Activated T-helper 1 cell treated with anti-CD3 and anti-CD28 coated beads, Interleukin-12 subunit alpha, Interleukin-12 subunit beta, Interleukin-2, Interleukin-4 antibody, amounts not matched to agents 30 ng/mL and 10 ng/mL and 1 ng/mL, durations not matched to agents 14 hours and 24 hours and 36 hours (primary cell): ENCODE data around the gene PRRX2. TPM values are rescaled to one million over a fixed set of nuclear protein-coding genes. Genes with fewer than 3 reads are reported as not detected.

Source experiments
- DNase-seq: peaks from one replicate; pipeline ENCODE4 v3.0.0; 2021; ENCODE audit warnings: low spot score
- H3K27ac Mint-ChIP-seq: one replicate; pipeline ENCODE4 v1.8.0; 2021; ENCODE audit warnings: mild to moderate bottlenecking, mixed read lengths
- H3K27me3 Mint-ChIP-seq: one replicate; pipeline ENCODE4 v1.8.0; 2022; ENCODE audit warnings: mild to moderate bottlenecking, moderate library complexity, mixed read lengths; ENCODE audit not compliant: insufficient read depth
- H3K36me3 Mint-ChIP-seq: one replicate; pipeline ENCODE4 v1.8.0; 2021; ENCODE audit warnings: low read depth, mixed read lengths
- H3K4me1 Mint-ChIP-seq: one replicate; pipeline ENCODE4 v1.8.0; 2021; ENCODE audit warnings: low read depth, mixed read lengths
- H3K4me3 Mint-ChIP-seq: one replicate; pipeline ENCODE4 v1.8.0; 2021; ENCODE audit warnings: mild to moderate bottlenecking, moderate library complexity, mixed read lengths
- H3K9me3 Mint-ChIP-seq: one replicate; pipeline ENCODE4 v1.8.0; 2021; ENCODE audit warnings: mixed read lengths
- intact Hi-C: fragments of 100-400 bp; cut with micrococcal nuclease; formaldehyde crosslinking; loops from one replicate; pipeline ENCODE4 v1.15.1; 2024
- total RNA-seq: library from RNA; stranded (reverse); gene quantifications from 2 replicates; pipeline ENCODE4 v1.2.3, GENCODE V29; 2022

Gene PRRX2
- total RNA-seq, 1 donor from 2014 or later: 7.8 TPM

- Mint-ChIP-seq H3K9me3 (no peaks in the 10 kb centered on the region), H3K27me3 (no peaks in the 10 kb centered on the region), H3K27ac (peak overlapping the region; percentile 8), H3K4me3 (peak overlapping the region; percentile 87), H3K4me1 (peaks cover 10% of the 10 kb centered on the region), H3K36me3 (peaks cover 9% of the 10 kb centered on the region)
- DNase-seq: no peak
- intact Hi-C loops: loop anchor here (5.0 kb wide), 1 partner anchor 57 kb away; no protein-coding TSS in a partner anchor
These were observed 25.2 kb upstream of the PRRX2 start for GRCh38 chr9:129640086-129640870.

DNA sequence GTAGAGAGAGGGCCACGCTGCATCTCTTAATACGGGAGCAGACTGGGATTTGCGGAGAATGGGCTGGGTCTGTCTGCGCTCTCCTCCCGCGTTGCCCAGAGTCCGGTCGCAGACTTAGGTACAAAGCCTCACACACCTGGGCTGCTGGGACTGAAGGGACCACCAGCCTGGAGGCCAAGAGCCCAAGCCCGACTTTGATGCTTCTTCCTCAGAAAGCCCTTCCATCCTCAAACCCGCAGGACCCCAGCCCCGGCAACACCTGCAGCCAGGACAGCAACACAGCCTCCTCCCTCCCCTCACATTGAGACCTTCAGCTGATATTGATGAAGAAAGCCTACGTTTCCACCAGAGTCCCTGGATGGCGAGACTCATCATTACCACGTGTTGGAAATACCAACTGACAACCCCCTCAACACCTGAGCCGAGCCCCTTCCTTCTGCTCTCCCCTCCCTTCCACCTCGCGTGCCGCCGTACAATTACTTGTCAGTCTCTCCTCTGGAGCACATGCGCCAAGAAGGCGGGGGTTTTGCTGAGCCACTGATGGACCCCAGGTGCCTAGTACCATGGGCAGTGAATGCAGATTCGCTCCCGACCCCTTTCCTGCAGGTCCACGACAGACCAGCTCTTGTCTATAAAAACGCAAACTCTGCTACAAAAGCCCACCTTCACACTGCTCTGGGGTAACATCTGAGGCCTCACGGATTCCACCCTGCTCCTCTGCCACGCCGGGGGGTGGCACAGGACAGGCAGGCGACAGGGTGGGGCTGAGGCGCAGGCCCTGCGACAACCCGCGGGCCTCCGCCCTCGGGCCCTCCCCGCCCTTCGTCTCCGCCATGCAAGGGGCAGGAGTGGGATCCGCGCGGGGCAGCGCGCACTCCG lies 24.3 kb upstream of the PRRX2 start:
- DNase-seq: no peak
- Mint-ChIP-seq H3K27ac (peak overlapping the region; percentile 86), H3K36me3 (peaks cover 3% of the 10 kb centered on the region), H3K27me3 (no peaks in the 10 kb centered on the region), H3K4me3 (peak overlapping the region; percentile 87), H3K9me3 (no peaks in the 10 kb centered on the region), H3K4me1 (peaks cover 10% of the 10 kb centered on the region)
- intact Hi-C loops: loop anchor here (5.0 kb wide), 1 partner anchor 56 kb away; no protein-coding TSS in a partner anchor

- Mint-ChIP-seq H3K36me3 (peaks cover 3% of the 10 kb centered on the region), H3K27me3 (peaks cover 2% of the 10 kb centered on the region), H3K4me1 (peaks cover 10% of the 10 kb centered on the region), H3K9me3 (no peaks in the 10 kb centered on the region), H3K27ac (peak within 1 kb of the TSS; percentile 90), H3K4me3 (peak within 1 kb of the TSS; percentile 87)
- peak; percentile 94 for DNase-seq
- intact Hi-C loops: loop anchor here (1.0 to 5.0 kb wide), 7 partner anchors 16 to 193 kb away; partner anchors contain the start of genes C9orf78, NTMT1, PRRX2 and USP20
These were observed 23.5 kb upstream of the PRRX2 start, which contains the start of gene ASB6 for GRCh38 chr9:129641750-129642585. ASB6 (minus strand) TSS chr9:129642151; CDS start chr9:129641999, 152 bp downstream.

- DNase-seq: no peak
- H3K36me3 Mint-ChIP-seq: peaks cover 1% of the 10 kb centered on the region
- intact Hi-C loops: loop anchor here (2.0 to 5.0 kb wide), 2 partner anchors 21 to 54 kb away; partner anchors contain the start of gene PRRX2
- H3K27me3 Mint-ChIP-seq: peaks cover 2% of the 10 kb centered on the region
- H3K9me3 Mint-ChIP-seq: no peaks in the 10 kb centered on the region
- no peak overlapping the region for H3K27ac Mint-ChIP-seq
- peak overlapping the region; percentile 45 for H3K4me3 Mint-ChIP-seq
- H3K4me1 Mint-ChIP-seq: peaks cover 10% of the 10 kb centered on the region
These were observed 21.7 kb upstream of the PRRX2 start for GRCh38 chr9:129643706-129644105.

DNA sequence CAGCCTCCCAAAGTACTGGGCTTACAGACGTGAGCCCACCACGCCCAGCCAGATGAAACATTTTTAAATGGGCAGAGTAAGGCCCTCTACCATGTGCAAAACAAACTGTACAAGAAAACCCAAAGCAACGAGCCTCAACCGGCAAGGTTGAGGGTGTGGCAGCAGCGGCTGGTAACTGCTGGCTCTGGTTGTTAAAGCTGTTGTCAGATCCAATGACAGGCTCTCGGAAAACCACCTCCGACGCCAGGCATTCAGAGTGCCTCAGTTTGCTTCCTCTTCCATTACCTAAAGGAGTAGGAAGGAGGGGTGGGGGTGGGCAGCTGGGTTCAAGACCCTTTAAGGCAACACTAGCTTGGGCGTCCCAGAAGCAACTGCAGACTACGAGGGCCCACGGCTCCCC lies 21.1 kb upstream of the PRRX2 start:
- Mint-ChIP-seq H3K27ac (no peak overlapping the region), H3K36me3 (peaks cover under 1% of the 10 kb centered on the region), H3K27me3 (peaks cover 2% of the 10 kb centered on the region), H3K9me3 (no peaks in the 10 kb centered on the region), H3K4me3 (no peak overlapping the region), H3K4me1 (peaks cover 10% of the 10 kb centered on the region)
- intact Hi-C loops: loop anchor here (5.0 kb wide), 1 partner anchor 53 kb away; no protein-coding TSS in a partner anchor
- no peak for DNase-seq

GRCh38 chr9:129644902-129645301 lies 20.5 kb upstream of the PRRX2 start:
- intact Hi-C loops: loop anchor here (5.0 kb wide), 1 partner anchor 52 kb away; no protein-coding TSS in a partner anchor
- no peak overlapping the region for H3K27ac Mint-ChIP-seq
- no peaks in the 10 kb centered on the region for H3K36me3 Mint-ChIP-seq
- H3K27me3 Mint-ChIP-seq: peaks cover 2% of the 10 kb centered on the region
- peaks cover 10% of the 10 kb centered on the region for H3K4me1 Mint-ChIP-seq
- no peak for DNase-seq
- H3K9me3 Mint-ChIP-seq: no peaks in the 10 kb centered on the region
- no peak overlapping the region for H3K4me3 Mint-ChIP-seq

- no peak overlapping the region for H3K4me3 Mint-ChIP-seq
- H3K27me3 Mint-ChIP-seq: peaks cover 2% of the 10 kb centered on the region
- intact Hi-C loops: no loop called here
- H3K36me3 Mint-ChIP-seq: no peaks in the 10 kb centered on the region
- H3K4me1 Mint-ChIP-seq: peaks cover 2% of the 10 kb centered on the region
- DNase-seq: no peak
- no peak overlapping the region for H3K27ac Mint-ChIP-seq
- no peaks in the 10 kb centered on the region for H3K9me3 Mint-ChIP-seq
These were observed 19.2 kb upstream of the PRRX2 start for GRCh38 chr9:129646252-129646651.

DNA sequence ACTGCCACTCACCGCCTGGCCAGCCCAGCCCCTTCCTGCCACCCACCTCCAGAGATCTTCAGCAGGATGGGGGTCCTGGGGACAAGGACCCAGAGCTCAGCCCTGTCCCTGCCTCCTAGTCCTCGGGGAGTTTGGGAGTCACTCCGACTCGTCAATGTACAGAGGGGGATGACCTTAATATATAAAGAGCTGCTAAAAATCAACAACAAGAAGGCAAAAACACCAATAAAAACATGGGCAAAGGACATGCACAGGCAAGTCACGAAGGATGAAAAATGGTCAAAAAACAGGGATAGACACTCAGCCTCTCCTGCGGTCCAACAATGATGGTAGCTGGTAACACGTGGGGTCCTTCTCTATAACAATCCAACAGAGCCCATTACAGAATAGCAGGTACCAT lies 18.8 kb upstream of the PRRX2 start:
- Mint-ChIP-seq H3K27me3 (peaks cover 2% of the 10 kb centered on the region), H3K9me3 (no peaks in the 10 kb centered on the region), H3K4me1 (no peaks in the 10 kb centered on the region), H3K4me3 (no peak overlapping the region), H3K36me3 (no peaks in the 10 kb centered on the region), H3K27ac (no peak overlapping the region)
- DNase-seq: no peak
- intact Hi-C loops: no loop called here

GRCh38 chr9:129647635-129648034 lies 17.8 kb upstream of the PRRX2 start:
- Mint-ChIP-seq H3K27me3 (peaks cover 2% of the 10 kb centered on the region), H3K9me3 (no peaks in the 10 kb centered on the region), H3K27ac (no peak overlapping the region), H3K4me3 (no peak overlapping the region), H3K36me3 (no peaks in the 10 kb centered on the region), H3K4me1 (no peaks in the 10 kb centered on the region)
- DNase-seq: no peak
- intact Hi-C loops: no loop called here

- Mint-ChIP-seq H3K27ac (no peak overlapping the region), H3K4me3 (no peak overlapping the region), H3K9me3 (no peaks in the 10 kb centered on the region), H3K36me3 (no peaks in the 10 kb centered on the region), H3K27me3 (peaks cover 2% of the 10 kb centered on the region), H3K4me1 (no peaks in the 10 kb centered on the region)
- no peak for DNase-seq
- intact Hi-C loops: no loop called here
These were observed 17.2 kb upstream of the PRRX2 start for GRCh38 chr9:129648092-129648763.

DNA sequence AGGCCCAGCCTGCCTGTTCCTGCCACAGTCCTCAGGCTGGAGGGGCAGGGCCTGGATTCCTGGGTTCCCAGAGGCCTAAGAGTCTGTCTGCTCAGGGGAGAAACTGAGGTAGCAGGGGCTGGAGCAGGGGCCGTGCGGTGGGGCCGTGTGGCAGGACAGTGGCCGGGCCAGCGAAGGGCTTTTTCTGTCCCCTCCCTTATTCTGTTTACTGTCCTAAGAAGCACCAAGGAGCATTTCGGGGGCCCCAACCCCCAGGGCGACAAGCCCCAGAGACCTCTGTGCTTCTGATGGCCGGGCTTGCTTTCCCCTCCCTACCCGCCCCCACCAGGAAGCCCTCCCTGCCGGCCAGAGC lies 16.7 kb upstream of the PRRX2 start:
- Mint-ChIP-seq H3K4me3 (no peak overlapping the region), H3K9me3 (no peaks in the 10 kb centered on the region), H3K27ac (no peak overlapping the region), H3K27me3 (peaks cover 3% of the 10 kb centered on the region), H3K36me3 (no peaks in the 10 kb centered on the region), H3K4me1 (no peaks in the 10 kb centered on the region)
- intact Hi-C loops: no loop called here
- DNase-seq: no peak
